NCI-H748 treated with DMSO at 0.1 percent for 48 hours (cell line): ENCODE results near the gene RGS10.

Experiments
- DNase-seq: peaks from one replicate; lab custom pipeline; 2025; lab: John Stamatoyannopoulos, UW

Gene RGS10

DNA sequence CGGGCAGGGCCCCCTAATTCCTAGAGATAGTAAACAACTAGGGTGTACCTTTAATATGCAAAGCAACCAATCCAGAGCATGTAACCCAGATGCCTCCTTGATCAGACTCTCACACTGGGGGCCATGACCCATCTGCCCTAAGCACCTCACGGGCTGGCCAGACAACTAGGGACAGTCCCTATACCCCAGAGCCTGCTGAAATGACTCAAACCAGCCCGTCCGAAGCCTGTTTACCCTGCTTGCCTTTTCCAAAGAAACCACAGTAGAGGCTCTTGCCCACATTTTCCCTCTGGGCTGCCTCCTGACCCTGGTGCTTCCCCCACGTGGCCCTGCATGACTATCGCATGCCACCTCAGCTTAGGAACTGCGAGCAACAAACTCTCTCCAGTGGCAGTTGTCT lies 46.2 kb downstream of the RGS10 start:
- no peak for DNase-seq

DNA sequence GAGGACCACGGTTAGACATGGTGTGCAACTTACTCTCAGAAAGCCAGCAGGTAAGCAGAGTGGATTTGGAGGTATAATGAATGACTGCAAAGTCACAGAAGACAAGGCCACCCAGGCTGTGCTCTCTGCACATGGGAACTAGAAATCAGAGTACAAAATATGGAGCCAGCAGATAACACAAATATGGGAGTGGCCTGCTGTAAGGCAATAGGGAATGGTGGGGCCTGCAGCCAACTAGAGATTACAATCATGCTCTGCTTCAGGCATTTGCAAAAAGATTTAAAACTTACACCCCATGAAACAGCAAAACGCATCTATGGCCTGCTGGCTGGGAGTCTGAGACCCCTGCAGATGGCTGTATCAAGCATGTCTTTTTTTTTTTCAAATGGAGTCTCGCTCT lies 47.0 kb downstream of the RGS10 start:
- no peak for DNase-seq

DNA sequence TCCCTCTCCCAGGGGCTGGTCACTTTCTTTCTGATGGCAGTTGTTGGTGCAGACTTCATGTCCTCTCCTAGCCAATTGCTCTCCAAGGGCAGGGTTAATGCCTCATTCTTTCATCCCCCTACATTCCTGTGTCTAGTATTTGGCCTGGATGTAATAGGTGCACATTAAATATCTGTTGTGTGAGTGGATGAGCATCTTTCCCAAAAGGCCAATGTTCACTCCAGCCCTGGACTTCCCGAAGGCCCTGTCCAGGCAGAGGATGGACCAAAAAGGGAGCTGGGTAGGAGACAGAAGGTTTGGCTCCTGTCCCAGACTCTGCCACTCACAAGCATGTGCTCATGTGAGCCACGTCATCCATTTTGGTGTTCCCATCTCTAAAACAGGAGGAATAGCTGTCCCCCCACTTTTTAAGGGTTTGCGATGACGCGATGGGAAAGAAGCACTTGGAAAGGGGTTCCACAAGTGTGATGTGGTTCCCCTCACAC lies 47.5 kb downstream of the RGS10 start:
- DNase-seq: no peak

DNA sequence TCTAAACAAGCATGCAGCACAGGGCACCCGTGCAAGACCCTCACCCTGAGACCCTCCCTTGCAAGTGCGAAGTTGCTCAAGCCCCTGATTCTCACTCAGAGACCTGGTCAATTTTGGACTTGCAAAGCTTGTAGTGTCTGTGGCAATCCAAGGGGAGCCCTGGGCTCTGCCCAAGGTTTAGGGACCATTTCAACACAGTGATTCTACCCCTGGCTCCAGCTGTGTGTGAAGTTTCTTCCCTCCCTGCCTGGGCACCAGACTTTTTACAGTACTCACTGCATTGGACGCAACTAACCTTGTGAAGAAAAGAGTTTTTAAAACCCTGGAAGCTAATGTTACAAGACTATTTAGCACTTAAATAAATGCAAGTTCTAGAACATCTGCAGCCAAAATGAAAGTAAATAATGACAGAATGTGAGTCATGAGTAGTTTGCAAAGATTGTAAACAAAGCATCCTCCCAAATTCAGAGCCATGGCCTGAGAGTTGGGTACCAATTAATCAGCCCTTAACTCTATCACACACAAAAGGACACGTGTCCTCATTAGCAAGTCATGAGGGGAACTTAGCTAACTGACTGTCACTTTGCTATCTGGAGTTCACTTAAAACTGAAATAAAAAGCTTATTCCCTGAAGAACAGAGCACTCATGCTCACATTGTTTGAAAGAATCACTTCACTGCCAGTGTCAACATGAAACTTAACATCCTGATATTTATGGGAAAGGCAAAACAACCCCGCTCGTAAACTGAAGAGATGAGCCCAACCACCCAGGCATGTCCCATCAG lies 48.1 kb downstream of the RGS10 start:
- no peak for DNase-seq

DNA sequence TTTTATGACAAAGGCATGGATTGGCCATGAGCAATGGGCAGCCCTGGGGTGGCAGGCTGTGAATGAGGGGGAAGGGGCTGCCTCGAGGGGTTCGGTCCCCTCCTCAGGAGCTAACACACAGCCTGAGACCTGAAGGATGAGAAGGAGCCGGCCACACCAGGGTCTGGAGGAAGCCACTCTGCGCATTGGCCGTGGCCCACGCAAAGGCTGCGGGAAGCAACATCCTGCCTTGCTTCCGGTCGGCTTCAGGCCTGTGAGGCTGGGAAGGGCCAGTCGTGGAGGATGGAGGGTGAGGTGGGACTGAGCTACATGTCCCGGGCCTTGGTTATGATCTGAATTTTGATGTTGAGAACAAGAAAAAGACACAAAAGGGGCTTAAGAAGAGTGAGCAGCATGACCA lies 49.4 kb downstream of the RGS10 start:
- no peak for DNase-seq

DNA sequence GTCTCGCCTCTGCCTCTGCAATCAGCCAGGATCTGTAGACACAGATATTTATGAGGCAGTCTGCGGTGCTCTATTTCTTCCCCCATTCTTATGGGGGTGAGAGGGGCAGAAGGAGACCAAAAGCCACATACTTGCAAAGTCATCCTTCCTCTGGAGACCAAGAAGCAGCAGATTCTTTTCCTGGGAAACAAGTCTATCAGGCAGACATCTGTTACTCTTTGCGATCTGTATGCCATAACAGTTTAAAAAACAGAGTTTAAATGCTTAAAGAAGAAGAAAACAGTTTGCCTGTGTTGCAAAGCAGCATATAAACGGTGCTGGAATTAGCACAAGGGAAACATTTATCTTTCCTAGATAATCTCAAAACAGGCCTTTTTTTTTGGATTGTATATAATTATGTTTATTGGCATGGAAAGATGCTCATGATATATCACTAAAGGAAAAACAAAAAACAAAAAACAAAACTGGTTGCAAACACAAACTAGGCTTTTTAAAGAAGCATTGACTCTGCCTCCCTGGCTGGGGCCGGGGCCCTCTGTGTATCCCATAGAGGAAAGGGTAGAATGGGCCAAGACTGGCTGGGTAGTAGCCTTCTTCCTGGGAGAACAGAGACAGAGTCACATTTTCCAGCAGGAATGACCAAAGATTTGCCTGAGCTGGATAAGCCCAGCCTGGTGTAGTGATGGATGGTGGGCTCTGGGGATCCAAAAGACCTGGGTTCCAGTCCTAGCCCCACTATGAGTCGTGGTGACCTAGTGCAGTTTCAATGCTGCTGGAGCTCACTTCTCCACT lies 50.4 kb downstream of the RGS10 start:
- no peak for DNase-seq

DNA sequence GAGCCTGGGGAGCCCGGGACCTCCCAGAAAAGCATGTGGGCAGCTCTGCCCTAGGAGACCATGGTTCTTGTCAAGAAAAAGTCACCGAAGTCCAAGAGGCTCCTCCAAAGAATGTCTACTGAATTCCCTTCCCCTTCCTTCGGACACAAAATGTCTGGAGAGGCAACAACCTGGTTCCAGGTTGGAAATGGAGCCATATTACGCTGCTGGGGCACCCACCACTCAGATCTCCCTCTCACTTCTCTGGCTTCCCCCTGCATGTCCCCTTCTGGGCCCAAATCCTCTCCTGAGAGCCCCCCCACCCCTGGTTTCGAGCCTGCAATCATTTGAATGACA lies 52.6 kb downstream of the RGS10 start:
- no peak for DNase-seq

DNA sequence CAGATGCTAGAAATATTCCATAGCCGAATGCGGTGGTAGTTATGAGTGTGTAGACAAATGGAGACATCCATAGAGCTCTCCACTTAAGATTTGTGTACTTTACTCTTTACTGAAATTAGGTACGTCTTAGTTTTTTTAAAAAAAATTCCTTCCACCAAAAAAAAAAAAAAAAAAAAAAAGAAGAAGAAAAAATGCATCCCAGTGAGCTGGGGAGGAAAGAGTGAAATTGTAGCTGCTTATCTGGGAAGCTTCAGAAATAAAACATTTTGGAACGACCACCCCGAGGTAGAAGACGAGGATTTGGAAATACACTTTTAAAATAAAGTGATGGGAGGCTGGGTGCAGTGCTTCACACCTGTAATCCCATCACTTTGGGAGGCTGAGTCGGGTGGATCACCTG lies 53.8 kb downstream of the RGS10 start:
- DNase-seq: no peak

DNA sequence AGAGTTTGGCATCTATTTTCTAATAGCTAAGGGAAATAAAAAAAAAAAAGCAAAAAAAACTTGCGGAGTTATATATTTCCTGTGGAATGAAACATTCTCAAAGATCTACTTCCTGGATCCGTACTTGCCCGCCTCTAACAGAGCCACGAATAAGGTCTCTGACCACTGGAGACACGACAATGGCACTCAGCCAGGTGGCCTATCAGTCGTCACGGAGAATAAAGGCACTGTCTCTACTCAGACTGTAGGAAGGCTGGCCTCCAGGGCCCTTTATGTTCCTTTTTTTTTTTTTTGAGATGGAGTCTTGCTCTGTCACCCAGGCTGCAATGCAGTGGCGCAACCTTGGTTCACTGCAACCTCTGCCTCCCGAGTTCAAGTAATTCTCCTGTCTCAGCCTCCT lies 58.7 kb downstream of the RGS10 start:
- no peak for DNase-seq

DNA sequence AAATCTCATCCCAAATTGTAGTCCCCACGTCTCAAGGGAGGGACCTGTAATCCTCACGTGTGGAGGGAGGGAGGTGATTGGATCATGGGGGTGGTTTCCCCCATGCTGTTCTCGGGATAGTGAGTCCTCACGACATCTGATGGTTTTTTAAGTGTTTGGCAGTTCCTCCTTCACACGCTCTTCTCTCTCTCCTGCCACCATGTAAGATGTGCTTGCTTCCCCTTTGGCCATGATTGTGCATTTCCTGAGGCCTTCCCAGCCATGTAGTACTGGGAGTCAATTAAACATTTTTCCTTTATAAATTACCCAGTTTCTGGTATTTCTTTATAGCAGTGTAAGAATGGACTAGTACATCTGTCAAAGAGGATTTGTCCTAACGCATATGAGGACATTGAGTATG lies 59.5 kb downstream of the RGS10 start:
- DNase-seq: no peak

DNA sequence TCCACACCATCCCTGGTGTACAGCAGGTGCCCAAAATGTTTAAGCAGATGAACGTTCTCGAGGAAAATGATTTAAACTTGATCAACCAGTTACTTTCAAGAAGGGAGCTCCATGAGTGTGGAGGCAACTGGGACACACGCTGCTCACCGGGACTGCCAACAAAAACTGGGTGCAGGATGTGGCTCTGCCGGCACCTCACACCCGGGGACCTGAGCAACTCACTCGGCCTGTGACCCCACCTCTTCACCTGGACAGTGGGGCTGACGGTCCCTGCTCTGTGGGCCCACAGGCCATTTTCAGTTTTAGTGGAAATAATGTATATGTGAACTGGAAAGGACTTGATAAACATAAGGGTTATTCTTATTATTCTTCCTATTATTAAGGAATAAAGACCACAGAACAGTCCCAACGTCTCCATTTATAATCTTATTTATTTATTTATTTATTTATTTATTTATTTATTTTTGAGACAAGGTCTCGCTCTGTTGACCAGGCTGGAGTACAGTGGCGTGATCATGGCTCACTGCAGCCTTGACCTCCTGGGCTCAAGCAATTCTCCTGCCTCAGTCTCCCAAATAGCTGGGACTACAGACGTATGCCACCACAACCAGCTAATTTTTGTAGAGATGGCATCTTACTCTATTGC lies 60.6 kb downstream of the RGS10 start:
- no peak for DNase-seq

DNA sequence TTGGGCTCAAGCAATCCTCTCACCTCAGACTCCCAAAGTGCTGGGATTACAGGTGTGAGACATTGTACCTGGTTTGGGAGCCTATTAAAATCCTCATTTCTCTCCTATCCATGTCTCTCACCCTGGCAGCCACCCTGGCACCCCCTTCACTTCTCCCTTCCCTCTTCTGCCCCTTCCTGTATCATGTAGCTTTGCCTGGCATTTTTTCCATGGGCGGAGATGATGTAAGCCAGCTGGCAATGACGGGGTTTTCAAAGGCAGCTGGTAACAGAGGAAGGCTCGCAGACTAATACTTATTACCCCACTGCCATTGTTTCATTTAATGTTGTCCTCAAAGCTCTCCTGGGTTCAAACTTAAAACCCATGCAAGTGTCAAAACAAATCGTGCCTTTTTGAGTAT lies 61.9 kb downstream of the RGS10 start:
- no peak for DNase-seq

DNA sequence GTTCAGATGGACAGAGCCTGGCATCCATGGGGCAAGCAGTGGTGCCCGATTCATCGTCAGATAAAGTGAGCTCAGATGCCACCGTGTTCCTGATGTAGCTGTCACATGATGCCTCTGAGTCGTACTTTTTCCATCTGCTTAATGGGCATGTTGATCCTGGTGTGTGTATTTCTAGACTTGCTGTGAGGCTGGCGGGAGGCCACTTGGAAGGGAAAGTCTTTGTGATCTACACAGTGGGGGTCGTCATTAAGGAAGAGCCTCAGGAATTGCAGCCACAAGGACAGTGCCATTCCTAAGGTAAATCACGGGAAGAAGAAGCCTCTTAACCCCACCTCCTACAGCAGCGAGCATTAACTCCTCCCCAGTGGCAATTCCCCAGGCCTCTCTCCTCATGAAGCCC lies 63.0 kb downstream of the RGS10 start:
- DNase-seq: no peak

DNA sequence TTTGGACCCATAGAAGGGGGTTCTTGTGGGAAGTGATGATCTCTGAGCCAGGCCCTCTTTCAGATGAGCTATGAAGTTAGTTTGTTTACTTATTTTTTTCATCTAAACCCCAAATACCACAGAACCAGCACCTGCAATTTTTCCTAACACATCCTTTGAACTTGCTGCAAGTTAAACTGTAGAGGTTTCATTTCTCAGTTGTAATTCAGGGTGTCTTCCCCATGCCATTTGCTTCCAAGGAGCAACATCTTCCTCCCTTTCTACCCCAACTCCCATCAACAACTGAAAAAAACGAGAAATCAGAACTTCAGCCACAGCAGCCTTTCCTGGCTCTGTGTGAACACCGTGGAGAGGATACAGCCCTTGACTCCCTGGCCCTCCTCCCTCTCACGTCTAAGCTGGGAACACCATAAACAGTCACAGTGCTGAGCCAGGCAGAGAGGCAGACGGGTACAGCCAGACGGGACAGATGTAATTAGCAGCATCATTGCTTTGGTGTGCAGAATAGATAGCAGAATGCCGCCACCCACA lies 63.6 kb downstream of the RGS10 start:
- no peak for DNase-seq

DNA sequence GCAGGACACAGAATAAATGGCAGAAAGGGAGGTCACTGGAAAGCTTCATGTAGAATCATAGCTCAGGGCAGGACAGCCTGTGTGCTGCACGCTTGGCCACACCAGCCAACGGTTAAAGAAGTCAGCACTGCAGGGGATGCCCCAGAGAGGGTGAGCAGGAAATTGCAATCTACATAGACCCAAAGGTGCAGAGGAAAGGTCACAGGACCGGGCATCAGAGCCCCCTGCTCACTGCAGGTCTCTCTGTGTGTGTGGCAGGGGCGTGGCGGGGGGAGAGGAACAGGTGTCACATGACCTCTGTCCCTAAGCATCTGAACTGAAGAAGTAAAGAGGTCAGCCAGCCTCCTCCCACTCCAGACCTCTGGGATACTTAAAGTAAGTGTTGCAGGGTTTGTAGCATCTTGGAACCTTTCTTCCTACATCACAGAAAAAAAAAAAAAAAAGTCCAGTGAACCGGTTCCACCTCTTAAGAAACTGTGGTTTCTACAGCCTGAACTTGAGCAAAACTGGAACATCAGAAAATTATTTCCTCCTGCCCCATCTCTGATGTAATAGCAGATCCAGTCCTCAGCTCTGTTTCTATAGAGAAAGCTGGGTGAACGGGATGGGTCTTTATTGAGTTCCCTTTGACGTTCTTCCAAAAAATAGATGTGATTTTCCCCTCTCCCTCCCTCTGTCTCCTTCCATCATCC lies 64.3 kb downstream of the RGS10 start:
- no peak for DNase-seq

DNA sequence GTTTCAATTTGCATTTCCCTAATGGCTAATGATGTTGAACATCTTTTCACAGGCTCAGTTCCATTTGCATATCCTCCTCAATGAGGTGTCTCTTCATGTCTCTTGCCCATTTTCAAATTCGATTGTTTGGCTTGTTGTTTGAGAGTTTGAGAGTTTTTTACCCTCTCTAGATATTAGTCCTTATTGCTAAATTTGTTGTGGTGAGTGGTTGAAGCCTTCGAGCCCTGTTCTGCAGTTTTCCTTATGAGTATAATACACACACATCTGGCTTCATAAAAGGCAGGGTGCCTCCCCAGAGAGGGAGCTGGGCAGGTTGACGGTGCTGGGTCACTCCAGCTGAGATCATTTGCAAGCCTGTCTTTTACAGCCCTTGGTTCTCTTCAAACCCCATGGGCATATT lies 65.1 kb downstream of the RGS10 start:
- no peak for DNase-seq

DNA sequence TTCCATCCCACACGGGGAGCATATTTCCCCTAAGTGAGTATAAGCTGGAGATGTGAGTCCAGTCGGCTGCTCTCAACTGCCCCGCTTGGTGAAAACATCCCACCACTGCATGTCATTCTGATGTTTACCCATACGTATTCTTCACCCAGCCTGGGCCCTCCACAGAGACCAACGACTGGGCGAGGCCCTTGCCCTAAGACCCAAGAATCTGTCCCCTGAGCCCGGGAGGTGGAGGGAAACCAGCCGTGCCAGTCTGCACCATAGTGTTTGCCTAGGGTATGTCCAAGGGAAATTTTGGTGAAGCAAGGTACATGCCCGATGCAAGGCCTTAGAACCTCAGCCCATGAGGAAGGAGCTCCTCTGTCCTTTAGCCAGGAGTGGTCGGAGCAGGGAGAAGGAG lies 67.9 kb downstream of the RGS10 start:
- DNase-seq: no peak

DNA sequence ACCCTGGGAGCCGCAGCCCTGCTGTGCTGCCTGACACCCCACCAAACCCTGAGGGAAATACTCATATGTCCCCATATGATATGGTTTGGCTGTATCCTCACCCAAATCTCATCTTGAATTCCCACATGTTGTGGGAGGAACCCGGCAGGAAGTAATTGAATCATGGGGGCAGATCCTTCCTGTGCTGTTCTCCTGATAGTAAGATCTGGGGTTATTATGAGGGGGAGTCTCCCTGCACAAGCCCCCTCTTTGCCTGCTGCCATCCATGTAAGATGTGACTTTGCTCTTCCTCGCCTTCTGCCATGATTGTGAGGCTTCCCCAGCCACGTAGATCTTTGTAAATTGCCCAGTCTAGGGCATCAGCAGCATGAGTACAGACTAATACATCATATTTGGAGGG lies 68.7 kb downstream of the RGS10 start:
- no peak for DNase-seq

DNA sequence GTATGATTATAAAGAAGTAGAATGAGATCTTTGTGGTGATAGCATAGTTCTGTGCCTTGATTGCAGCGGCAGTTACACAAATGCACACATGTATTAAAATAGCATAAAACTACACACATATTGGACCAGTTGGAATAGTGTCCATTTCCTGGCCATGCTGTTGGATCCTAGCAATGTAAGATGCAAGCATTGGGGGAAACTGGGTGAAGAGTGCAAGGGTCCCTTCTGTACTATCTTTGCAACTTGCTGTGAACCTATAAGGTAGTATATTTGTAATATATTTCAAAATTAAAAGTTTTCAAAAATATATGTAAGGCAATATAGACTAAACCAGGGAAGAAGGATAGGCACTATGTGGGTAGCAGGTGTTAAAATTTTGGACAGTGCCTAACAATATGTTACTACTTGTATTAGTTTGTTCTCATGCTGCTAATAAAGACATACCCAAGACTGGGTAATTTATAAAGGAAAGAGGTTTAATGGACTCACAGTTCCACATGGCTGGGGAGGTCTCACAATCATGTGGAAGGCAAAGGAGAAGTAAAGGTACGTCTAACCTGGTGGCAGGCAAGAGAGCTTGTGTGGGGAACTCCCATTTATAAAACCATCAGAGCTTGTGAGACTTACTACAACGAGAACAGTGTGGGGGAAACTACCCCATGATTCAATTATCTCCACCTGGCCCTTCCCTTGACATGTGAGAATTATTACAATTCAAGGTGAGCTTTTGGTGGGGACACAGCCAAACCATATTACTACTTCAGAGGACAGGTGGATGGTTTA lies 71.4 kb downstream of the RGS10 start:
- DNase-seq: no peak

DNA sequence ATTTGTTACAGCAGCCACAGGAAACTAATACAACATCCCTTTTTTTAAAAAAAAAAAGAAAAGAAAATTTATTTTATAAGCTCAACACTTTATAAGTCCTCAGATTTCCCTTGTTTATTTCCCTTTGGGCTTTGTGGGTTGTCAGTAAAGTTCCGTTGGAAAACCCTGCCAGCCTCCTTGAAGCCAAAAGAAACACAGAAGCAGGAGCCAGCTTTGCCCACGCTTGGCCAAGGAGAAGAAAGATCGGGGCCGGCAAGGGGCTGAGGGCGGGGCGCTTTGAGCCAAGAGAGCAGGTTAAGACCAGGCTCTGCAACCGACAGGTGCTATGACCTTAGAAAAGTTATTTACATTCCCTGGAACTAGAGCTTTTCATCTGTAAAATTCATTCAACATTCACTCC lies 72.7 kb downstream of the RGS10 start:
- no peak for DNase-seq

DNA sequence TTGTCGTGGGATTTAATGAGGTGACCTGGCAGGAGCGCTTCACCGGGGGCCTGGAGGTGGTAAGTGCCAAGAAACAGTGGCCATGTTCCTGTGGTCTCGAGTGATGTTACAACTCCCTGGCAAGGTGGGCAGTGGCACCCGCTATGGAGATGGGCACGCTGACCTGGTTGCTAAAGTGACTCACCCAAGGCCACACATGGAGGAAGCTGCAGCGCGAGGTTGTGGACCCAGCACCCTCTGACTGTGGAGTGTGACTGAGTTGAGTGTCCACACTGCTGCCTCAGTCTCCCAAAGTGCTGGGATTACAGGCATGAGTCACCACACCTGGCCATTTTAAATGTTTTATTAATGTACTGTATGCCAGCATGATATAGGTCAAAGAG lies 73.2 kb downstream of the RGS10 start:
- no peak for DNase-seq
